GM19468 (cell line): ENCODE data around the gene USP6NL.
"Not testable (repeated sequence)": the region's sequence is repeated elsewhere in the genome, so short reads cannot be mapped to it uniquely, and the experiment has no call there.

ENCODE experiments used
- ATAC-seq: cut with Tn5 transposase; IDR thresholded peaks from one replicate; pipeline ENCODE4 v1.9.1; 2021; ENCODE audit warnings: mild to moderate bottlenecking, moderate library complexity, moderate number of reproducible peaks; ENCODE audit not compliant: unreplicated experiment; ENCODE audit errors: extremely low read depth

Gene USP6NL

GRCh38 chr10:11611248-11612020, at the start of gene USP6NL:
TSS of gene USP6NL (minus strand) at chr10:11611650. CDS start at chr10:11597634, 14,016 bp downstream.
- ATAC-seq, result peak; percentile 56

- no peak for ATAC-seq
Observed at GRCh38 chr10:11658801-11659368, 47.4 kb upstream of the USP6NL start.

- no peak for ATAC-seq
Observed at GRCh38 chr10:11655836-11656235, 44.4 kb upstream of the USP6NL start.

DNA sequence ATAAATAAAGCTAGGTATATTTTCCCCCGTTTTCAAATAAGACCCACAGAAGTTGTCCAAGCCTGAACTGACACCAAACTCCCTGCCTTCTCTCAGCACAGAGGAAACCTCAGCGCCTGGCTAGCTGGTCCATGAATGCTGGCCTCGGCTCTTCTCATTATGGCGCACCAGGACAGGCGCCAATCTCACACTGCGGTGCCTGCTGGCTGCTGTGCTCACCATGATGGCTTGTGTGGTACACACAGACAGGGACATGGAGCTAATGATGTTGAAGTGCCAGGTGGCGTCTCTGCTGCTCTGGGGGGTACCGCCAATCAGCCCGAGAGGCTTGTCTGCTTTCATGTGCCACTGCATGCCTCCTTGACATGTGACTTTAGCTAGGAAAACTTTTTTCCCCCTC, 43.2 kb upstream of the USP6NL start:
- ATAC-seq, result no peak

DNA sequence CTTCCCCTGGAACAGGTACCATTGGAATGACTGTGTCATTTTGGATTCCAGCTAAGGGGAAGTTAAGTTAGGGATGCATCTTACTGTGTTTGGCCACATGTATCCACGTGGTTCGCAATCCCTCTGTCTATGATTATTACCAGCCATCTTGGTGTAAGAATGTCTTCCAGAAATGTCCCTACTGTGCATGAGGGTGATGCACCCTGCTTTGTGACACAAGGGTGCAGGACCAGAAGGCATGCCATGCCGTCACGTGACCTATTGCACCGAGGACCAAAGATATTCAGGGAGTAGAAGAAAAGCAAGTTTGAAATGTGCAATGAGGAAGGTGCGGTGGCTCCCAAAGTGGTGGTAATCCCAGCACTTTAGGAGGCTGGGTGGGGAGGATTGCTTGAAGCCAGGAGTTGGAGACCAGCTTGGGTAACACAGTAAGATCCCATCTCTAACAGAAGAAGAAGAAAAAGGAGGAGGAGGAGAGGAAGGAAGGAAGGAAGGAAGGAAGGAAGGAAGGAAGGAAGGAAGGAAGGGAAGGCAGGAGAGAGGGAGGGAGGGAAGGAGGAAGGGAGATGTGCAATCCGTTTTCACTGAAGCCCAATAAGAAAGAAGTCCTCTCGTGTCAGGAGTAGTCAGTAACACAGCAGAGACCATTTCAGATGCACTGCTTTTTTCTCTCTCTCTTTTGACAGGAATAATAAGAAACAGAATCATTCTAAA, 42.5 kb upstream of the USP6NL start:
- no peak for ATAC-seq

- no peak for ATAC-seq
Observed at GRCh38 chr10:11647676-11648075, 36.2 kb upstream of the USP6NL start.

- ATAC-seq, result no peak
Observed at GRCh38 chr10:11646450-11646849, 35.0 kb upstream of the USP6NL start.

GRCh38 chr10:11643039-11643438, 31.6 kb upstream of the USP6NL start:
- no peak for ATAC-seq

GRCh38 chr10:11642566-11642965, 31.1 kb upstream of the USP6NL start:
- no peak for ATAC-seq

GRCh38 chr10:11639849-11640764, 28.7 kb upstream of the USP6NL start:
- ATAC-seq, result no peak

DNA sequence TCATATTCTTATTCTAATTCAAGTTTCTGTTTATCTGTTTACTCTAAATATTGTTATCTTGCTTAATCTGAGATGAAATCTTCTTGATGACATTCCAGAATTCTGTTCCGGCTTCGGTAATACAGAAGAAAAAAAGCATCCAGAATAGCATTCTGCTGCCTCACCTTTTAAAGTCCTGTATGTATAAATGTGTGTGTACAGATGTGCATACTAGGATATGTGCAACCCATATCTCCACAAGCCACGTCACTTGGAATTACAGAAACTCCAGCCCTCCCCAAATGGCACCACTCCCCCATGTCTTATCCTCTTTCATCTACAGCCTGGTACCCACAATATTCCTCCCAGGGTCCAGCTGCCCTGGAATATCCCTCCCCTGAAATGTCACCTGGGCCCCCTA, 27.9 kb upstream of the USP6NL start:
- ATAC-seq, result no peak

- ATAC-seq, result no peak
Observed at GRCh38 chr10:11638055-11638698, 26.7 kb upstream of the USP6NL start.

DNA sequence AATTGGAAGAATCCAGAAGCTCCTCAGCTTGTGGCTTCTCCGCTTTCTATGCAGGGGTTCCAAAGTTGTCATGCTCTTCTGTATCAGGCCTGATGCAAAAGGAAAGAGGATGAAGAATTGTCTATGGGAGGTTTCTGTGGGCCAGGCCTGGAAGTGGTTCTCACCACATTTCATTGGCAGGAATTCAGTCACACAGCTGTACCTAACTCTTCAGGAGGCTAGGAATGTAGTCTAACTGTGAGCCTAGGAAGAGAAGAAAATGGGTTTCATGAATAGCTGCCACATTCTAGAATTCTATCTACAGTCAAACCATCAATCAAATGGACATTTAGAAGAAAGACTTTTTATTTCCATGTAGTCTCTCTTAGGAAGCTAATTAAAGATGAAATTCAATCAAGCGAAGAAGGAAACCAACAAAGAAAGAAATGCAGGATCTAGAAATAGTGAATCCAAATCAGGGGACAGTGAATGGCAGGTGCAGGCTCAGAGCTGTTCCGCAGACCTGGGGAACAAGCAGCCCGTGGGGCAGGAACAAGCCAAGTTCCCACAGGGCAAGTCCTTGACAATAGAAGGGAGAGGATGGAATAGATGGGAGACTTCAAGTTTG, 25.4 kb upstream of the USP6NL start:
- ATAC-seq, result no peak

- peak; percentile 87 for ATAC-seq
Observed at GRCh38 chr10:11631890-11632587, 20.6 kb upstream of the USP6NL start.

- ATAC-seq, result no peak
Observed at GRCh38 chr10:11631291-11631690, 19.8 kb upstream of the USP6NL start.

GRCh38 chr10:11629731-11630130, 18.3 kb upstream of the USP6NL start:
- no peak for ATAC-seq

- ATAC-seq, result not testable (repeated sequence)
Observed at GRCh38 chr10:11627941-11628340, 16.5 kb upstream of the USP6NL start.

DNA sequence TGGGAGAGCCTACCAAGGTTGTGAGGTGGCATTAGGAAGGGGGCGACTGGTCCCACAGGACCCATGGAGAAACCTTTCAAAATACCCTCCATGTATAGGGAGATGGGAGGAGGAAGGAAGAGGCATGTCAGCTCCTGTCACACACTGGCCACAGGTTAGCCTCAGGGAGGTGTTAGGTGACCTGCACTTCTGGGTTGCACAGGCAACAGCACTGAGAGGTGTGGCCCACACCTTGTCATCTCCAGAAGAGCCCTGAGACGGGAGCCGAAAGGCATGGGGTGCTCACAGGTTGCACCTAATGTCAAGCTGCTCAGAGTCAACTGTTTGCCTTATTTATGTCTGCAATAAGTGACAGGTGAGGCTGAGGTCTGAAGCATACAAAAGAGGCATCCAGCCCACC, 14.6 kb upstream of the USP6NL start:
- ATAC-seq, result no peak
